HepG2 (cell line): ENCODE data around the gene EXPH5. TPM values are rescaled to one million over a fixed set of nuclear protein-coding genes. Genes with fewer than 3 reads are reported as not detected.

Experiments used
- AGO1 ChIP-seq: fragments of 200-400 bp; formaldehyde crosslinking; IDR thresholded peaks from 2 replicates; pipeline ENCODE4 v1.6.1; 2017; ENCODE audit warnings: mild to moderate bottlenecking, low read depth, low read length, moderate library complexity; ENCODE audit not compliant: poor library complexity, severe bottlenecking
- ATF7 ChIP-seq, 2 experiments: fragments of 450-650 bp in 1 of 2; sonication (generic) in 1 of 2; formaldehyde crosslinking in 1 of 2; IDR thresholded peaks; 2 replicates each; pipeline versions ENCODE4 v1.4.0 to v1.6.1; 2016 to 2020; ENCODE audit warnings: antibody characterized with exemption in 1 of 2, mild to moderate bottlenecking in 1 of 2, missing genetic modification reagents in 1 of 2
- CCDC6 ChIP-seq: sonication (generic); formaldehyde crosslinking; IDR thresholded peaks from 2 replicates; pipeline ENCODE4 v1.8.1; 2022; ENCODE audit warnings: mild to moderate bottlenecking, missing genetic modification reagents, moderate library complexity
- KDM3A ChIP-seq: IDR thresholded peaks from 2 replicates; pipeline ENCODE4 v1.6.1; 2018; ENCODE audit warnings: low read depth, missing compliant biosample characterization
- KLF13 ChIP-seq: sonication (generic); formaldehyde crosslinking; IDR thresholded peaks from 2 replicates; pipeline ENCODE4 v1.4.0; 2020; ENCODE audit warnings: mild to moderate bottlenecking, missing genetic modification reagents
- LCORL ChIP-seq, 2 experiments: fragments of 450-650 bp in 1 of 2; sonication (generic) in 1 of 2; formaldehyde crosslinking in 1 of 2; IDR thresholded peaks; 2 replicates each; pipeline versions ENCODE4 v1.5.0 to v1.6.1; 2017 to 2020; ENCODE audit warnings: antibody characterized with exemption in 1 of 2, missing genetic modification reagents in 1 of 2
- PAX8 ChIP-seq: sonication (generic); formaldehyde crosslinking; IDR thresholded peaks from 2 replicates; pipeline ENCODE4 v1.8.0; 2022; ENCODE audit warnings: mild to moderate bottlenecking, missing genetic modification reagents, borderline replicate concordance
- REST ChIP-seq, 2 experiments: IDR thresholded peaks; 2 replicates each; pipeline ENCODE4 v1.6.1; 2011 to 2012; ENCODE audit warnings: low read length in 2 of 2, borderline replicate concordance in 1 of 2, low read depth in 1 of 2, mild to moderate bottlenecking in 1 of 2, moderate library complexity in 1 of 2
- ZFP91 ChIP-seq: sonication (generic); formaldehyde crosslinking; IDR thresholded peaks from 2 replicates; pipeline ENCODE4 v1.9.0; 2022; ENCODE audit warnings: missing genetic modification reagents, mild to moderate bottlenecking, borderline replicate concordance
- ZNF230 ChIP-seq: sonication (generic); formaldehyde crosslinking; IDR thresholded peaks from 2 replicates; pipeline ENCODE4 v1.4.0; 2020; ENCODE audit warnings: mild to moderate bottlenecking, missing genetic modification reagents
- ZNF780A ChIP-seq: sonication (generic); formaldehyde crosslinking; IDR thresholded peaks from 2 replicates; pipeline ENCODE4 v1.8.0; 2022; ENCODE audit warnings: mild to moderate bottlenecking, missing genetic modification reagents, moderate library complexity
- polyA plus RNA-seq, 8 experiments: library from polyadenylated mRNA; depleted of rRNA in 3 of 8; stranded (reverse) in 7 of 8; unstranded in 1 of 8; fragments of >200 nt; fragmentation: Illumina TruSeq in 4 of 8; extraction: Trizol in 4 of 8; gene quantifications; 2 replicates each; pipeline versions ENCODE4 v1.2.1 to v1.2.3, GENCODE V29; 2011 to 2016; ENCODE audit warnings: low read depth in 4 of 8, missing spikeins in 1 of 8, mixed read lengths in 1 of 8; ENCODE audit not compliant: insufficient read depth in 1 of 8
- total RNA-seq, 5 experiments: library from RNA; depleted of rRNA; stranded (reverse); fragments of >200 nt; fragmentation: Illumina TruSeq; extraction: Trizol; gene quantifications; 2 replicates each; pipeline ENCODE4 v1.2.3, GENCODE V29; 2016; ENCODE audit warnings: low read depth in 1 of 5
- TF ChIP-seq, protein P1 (sequence below): sonication (generic); formaldehyde crosslinking; IDR thresholded peaks from 2 replicates; pipeline ENCODE4 v1.4.0; 2020; ENCODE audit warnings: mild to moderate bottlenecking, missing genetic modification reagents
- TF ChIP-seq, protein P2 (sequence below): sonication (generic); formaldehyde crosslinking; IDR thresholded peaks from 2 replicates; pipeline ENCODE4 v1.4.0; 2020; ENCODE audit warnings: missing genetic modification reagents
- TF ChIP-seq, protein P3 (sequence below): sonication (generic); formaldehyde crosslinking; conservative IDR thresholded peaks from 2 replicates; pipeline ENCODE4 v1.4.0; 2020; ENCODE audit warnings: missing genetic modification reagents

The EXPH5 gene
- total and polyA plus RNA-seq, 2 of the 13 experiments (the other 11 are each of a cell fraction or from before 2014, with no cell fraction given), result under 0.01 to 0.02 TPM

GRCh38 chr11:108497317-108498045 is 96.1 kb downstream of the EXPH5 start (continued):
- no peak for TF ChIP-seq ZNF230
- no peak for TF ChIP-seq LCORL (IDR thresholded peaks at IDR 0.05)
- peak; percentile 63; the same call in 1 of the 2 replicates for TF ChIP-seq LCORL (CRISPR knock-in tag; IDR thresholded peaks at IDR 0.05)
- no peak for TF ChIP-seq PAX8 (CRISPR knock-in tag)
- no peak for TF ChIP-seq REST (IDR thresholded peaks at IDR 0.05; ENCODE audit: borderline replicate concordance in 1 of 2, low read depth in 1 of 2, low read length in 2 of 2)
- TF ChIP-seq, protein P1, sequence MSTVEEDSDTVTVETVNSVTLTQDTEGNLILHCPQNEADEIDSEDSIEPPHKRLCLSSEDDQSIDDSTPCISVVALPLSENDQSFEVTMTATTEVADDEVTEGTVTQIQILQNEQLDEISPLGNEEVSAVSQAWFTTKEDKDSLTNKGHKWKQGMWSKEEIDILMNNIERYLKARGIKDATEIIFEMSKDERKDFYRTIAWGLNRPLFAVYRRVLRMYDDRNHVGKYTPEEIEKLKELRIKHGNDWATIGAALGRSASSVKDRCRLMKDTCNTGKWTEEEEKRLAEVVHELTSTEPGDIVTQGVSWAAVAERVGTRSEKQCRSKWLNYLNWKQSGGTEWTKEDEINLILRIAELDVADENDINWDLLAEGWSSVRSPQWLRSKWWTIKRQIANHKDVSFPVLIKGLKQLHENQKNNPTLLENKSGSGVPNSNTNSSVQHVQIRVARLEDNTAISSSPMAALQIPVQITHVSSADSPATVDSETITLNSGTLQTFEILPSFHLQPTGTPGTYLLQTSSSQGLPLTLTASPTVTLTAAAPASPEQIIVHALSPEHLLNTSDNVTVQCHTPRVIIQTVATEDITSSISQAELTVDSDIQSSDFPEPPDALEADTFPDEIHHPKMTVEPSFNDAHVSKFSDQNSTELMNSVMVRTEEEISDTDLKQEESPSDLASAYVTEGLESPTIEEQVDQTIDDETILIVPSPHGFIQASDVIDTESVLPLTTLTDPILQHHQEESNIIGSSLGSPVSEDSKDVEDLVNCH (CRISPR knock-in tag), result no peak
- TF ChIP-seq ZFP91, result no peak
- TF ChIP-seq KDM3A (CRISPR knock-in tag), result no peak
- no peak for TF ChIP-seq CCDC6 (CRISPR knock-in tag)
- TF ChIP-seq, protein P2, sequence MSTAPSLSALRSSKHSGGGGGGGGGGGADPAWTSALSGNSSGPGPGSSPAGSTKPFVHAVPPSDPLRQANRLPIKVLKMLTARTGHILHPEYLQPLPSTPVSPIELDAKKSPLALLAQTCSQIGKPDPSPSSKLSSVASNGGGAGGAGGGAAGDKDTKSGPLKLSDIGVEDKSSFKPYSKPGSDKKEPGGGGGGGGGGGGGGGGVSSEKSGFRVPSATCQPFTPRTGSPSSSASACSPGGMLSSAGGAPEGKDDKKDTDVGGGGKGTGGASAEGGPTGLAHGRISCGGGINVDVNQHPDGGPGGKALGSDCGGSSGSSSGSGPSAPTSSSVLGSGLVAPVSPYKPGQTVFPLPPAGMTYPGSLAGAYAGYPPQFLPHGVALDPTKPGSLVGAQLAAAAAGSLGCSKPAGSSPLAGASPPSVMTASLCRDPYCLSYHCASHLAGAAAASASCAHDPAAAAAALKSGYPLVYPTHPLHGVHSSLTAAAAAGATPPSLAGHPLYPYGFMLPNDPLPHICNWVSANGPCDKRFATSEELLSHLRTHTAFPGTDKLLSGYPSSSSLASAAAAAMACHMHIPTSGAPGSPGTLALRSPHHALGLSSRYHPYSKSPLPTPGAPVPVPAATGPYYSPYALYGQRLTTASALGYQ (CRISPR knock-in tag), result 0 out of 2 replicates have a peak, but pooled peaks have one; percentile 36
- TF ChIP-seq KLF13 (CRISPR knock-in tag), result no peak
- TF ChIP-seq ATF7 (IDR thresholded peaks at IDR 0.05), result no peak
- TF ChIP-seq ATF7 (CRISPR knock-in tag; IDR thresholded peaks at IDR 0.05), result no peak
- no peak for TF ChIP-seq AGO1
- no peak for TF ChIP-seq ZNF780A
- TF ChIP-seq, protein P3, sequence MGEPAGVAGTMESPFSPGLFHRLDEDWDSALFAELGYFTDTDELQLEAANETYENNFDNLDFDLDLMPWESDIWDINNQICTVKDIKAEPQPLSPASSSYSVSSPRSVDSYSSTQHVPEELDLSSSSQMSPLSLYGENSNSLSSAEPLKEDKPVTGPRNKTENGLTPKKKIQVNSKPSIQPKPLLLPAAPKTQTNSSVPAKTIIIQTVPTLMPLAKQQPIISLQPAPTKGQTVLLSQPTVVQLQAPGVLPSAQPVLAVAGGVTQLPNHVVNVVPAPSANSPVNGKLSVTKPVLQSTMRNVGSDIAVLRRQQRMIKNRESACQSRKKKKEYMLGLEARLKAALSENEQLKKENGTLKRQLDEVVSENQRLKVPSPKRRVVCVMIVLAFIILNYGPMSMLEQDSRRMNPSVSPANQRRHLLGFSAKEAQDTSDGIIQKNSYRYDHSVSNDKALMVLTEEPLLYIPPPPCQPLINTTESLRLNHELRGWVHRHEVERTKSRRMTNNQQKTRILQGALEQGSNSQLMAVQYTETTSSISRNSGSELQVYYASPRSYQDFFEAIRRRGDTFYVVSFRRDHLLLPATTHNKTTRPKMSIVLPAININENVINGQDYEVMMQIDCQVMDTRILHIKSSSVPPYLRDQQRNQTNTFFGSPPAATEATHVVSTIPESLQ, result no peak
